CD4-positive, CD25-positive, alpha-beta regulatory T cell (primary cell): ENCODE results near the gene GPR26. TPM values are rescaled to one million over a fixed set of nuclear protein-coding genes. Genes with fewer than 3 reads are reported as not detected.

Experiments used
- ATAC-seq, 2 donors: fragments of 150-1000 bp; cut with Tn5 transposase; one replicate each; pipeline ENCODE4 v1.10.0; 2021; ENCODE audit warnings: low read depth in 2 of 2, moderate number of reproducible peaks in 2 of 2, moderate library complexity in 1 of 2
- DNase-seq, 3 donors: peaks; one replicate each; pipeline versions ENCODE4 v3.0.0 to v3.0.0-alpha.2; 2012 to 2022; ENCODE audit warnings: mixed read lengths in 1 of 3
- H3K27ac ChIP-seq: one replicate; pipeline ENCODE4 v1.7.0; 2013; ENCODE audit warnings: mild to moderate bottlenecking, low read length; ENCODE audit not compliant: insufficient read depth, poor library complexity, severe bottlenecking
- H3K27me3 ChIP-seq: one replicate; pipeline ENCODE4 v1.7.0; 2013; ENCODE audit warnings: low read length; ENCODE audit not compliant: control insufficient read depth, insufficient read depth
- H3K36me3 ChIP-seq: one replicate; pipeline ENCODE4 v1.7.0; 2013; ENCODE audit warnings: mild to moderate bottlenecking, low read length, moderate library complexity; ENCODE audit not compliant: control insufficient read depth, insufficient read depth
- H3K4me1 ChIP-seq: 2 replicates; pipeline ENCODE4 v1.7.0; 2013; ENCODE audit warnings: mild to moderate bottlenecking, low read length; ENCODE audit not compliant: insufficient read depth, control insufficient read depth, poor library complexity, severe bottlenecking
- H3K4me3 ChIP-seq: one replicate; pipeline ENCODE4 v1.7.0; 2013; ENCODE audit warnings: low read depth, mild to moderate bottlenecking, low read length, moderate library complexity
- H3K9me3 ChIP-seq, 2 experiments: 1 replicate in 1 of 2; 2 replicates in 1 of 2; pipeline ENCODE4 v1.7.0; 2013; ENCODE audit warnings: low read length in 2 of 2, mild to moderate bottlenecking in 1 of 2, moderate library complexity in 1 of 2; ENCODE audit not compliant: control insufficient read depth in 2 of 2
- H3K27ac Mint-ChIP-seq, 3 donors: one replicate each; pipeline ENCODE4 v1.8.0; 2020 to 2022; ENCODE audit warnings: mild to moderate bottlenecking in 3 of 3, mixed read lengths in 3 of 3, moderate library complexity in 2 of 3
- H3K27me3 Mint-ChIP-seq: one replicate; pipeline ENCODE4 v1.8.0; 2022; ENCODE audit warnings: mild to moderate bottlenecking, mixed read lengths
- H3K36me3 Mint-ChIP-seq: one replicate; pipeline ENCODE4 v1.8.0; 2020; ENCODE audit warnings: mixed read lengths
- H3K4me1 Mint-ChIP-seq, 4 donors: one replicate each; pipeline ENCODE4 v1.8.0; 2020 to 2022; ENCODE audit warnings: mixed read lengths in 4 of 4, mild to moderate bottlenecking in 1 of 4
- H3K4me3 Mint-ChIP-seq, 4 donors: one replicate each; pipeline ENCODE4 v1.8.0; 2020 to 2022; ENCODE audit warnings: mild to moderate bottlenecking in 4 of 4, mixed read lengths in 4 of 4, moderate library complexity in 3 of 4
- H3K9me3 Mint-ChIP-seq, 7 donors: one replicate each; pipeline ENCODE4 v1.8.0; 2020 to 2022; ENCODE audit warnings: mixed read lengths in 7 of 7, mild to moderate bottlenecking in 3 of 7, moderate library complexity in 2 of 7
- polyA plus RNA-seq, 4 donors: library from polyadenylated mRNA; unstranded; fragments of 300-500 nt; fragmentation: Illumina TruSeq; gene quantifications; one replicate each; pipeline ENCODE4 v1.2.3, GENCODE V29; 2021
- total RNA-seq: library from RNA; stranded (reverse); gene quantifications from one replicate; pipeline ENCODE4 v1.2.3, GENCODE V29; 2022

The GPR26 gene
- total and polyA plus RNA-seq, 5 donors from 2014 or later: not detected

DNA sequence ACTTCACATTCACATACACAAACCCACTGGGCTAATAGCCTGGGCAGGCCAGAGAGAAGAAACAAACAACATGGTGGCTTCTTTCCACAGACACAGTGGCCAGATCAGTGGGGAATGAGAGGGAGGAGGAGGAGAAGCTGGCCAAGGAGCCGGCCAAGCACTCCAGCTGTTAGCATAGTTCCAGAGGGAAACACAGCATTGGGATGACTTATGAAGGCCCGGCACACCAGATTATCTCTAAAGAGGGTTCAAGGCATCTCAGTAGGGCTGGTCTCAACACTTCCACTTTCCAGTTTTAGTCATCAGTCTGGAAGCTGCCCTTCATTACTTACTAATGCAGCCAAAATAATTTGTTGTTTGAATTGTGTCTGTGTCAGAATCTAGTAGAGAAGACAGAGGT lies 42.1 kb upstream of the GPR26 start:
- no peak overlapping the region for H3K27ac Mint-ChIP-seq
- H3K9me3 Mint-ChIP-seq: peaks cover 0 to 3% (median 0%) of the 10 kb centered on the region in 7 donors
- no peak for DNase-seq
- H3K4me1 Mint-ChIP-seq: no peaks in the 10 kb centered on the region
- no peaks in the 10 kb centered on the region for H3K36me3 Mint-ChIP-seq
- Histone ChIP-seq H3K27me3 (no peaks in the 10 kb centered on the region), H3K9me3 (no peaks in the 10 kb centered on the region), H3K36me3 (no peaks in the 10 kb centered on the region), H3K4me1 (no peaks in the 10 kb centered on the region), H3K27ac (no peak overlapping the region), H3K4me3 (no peak overlapping the region)
- no peak for ATAC-seq
- no peak overlapping the region for H3K4me3 Mint-ChIP-seq
- H3K27me3 Mint-ChIP-seq: peaks cover 4% of the 10 kb centered on the region

DNA sequence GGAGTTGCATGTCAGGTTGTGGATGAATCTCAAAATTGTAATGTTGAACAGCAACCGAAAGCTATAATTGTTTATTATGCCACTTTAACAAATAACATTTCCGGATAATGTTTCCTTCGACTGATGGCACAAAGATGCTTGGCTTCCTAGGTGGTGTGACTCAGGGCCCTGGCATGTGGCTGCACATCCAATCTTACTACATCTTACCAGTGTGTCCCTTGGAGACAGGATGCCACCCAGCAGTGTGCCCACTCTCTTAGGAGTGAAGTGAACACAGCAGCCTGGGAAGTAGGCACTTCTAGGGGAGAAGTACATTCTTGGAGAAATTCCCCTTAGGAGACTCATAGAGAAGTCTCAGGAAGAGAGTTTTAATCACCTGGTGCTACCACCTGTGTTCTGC lies 33.0 kb upstream of the GPR26 start:
- Mint-ChIP-seq H3K36me3 (no peaks in the 10 kb centered on the region), H3K27me3 (peaks cover 4% of the 10 kb centered on the region), H3K4me3 (no peak overlapping the region), H3K9me3 (peaks cover 0 to 3% (median 2%) of the 10 kb centered on the region in 7 donors), H3K4me1 (no peaks in the 10 kb centered on the region), H3K27ac (no peak overlapping the region)
- H3K36me3 ChIP-seq: no peaks in the 10 kb centered on the region
- ATAC-seq (no peak), DNase-seq (no peak)
- H3K9me3 ChIP-seq: no peaks in the 10 kb centered on the region
- H3K27me3 ChIP-seq: no peaks in the 10 kb centered on the region
- H3K4me3 ChIP-seq: no peak overlapping the region
- no peak overlapping the region for H3K27ac ChIP-seq
- no peaks in the 10 kb centered on the region for H3K4me1 ChIP-seq

DNA sequence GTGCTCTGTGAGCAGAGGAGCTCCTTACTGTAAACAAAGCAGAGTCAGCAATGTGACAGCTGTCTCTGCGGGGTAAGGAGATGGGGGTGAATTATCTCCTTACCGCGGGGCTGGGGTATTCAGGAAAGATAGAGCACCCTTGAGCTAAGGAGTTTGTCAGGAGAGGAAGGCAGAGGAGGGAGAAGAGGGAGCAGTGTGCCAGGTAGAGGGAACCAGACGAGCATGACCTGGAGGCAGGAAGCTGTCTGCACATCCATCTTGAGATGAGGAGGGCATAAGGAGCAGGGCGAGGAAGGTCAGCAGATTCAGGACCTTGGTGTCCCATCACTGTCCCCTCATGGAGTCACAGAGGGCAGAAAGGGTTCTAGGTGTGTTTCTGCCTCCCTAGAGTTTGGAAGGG lies 32.5 kb upstream of the GPR26 start:
- no peak overlapping the region for H3K4me3 ChIP-seq
- no peak for ATAC-seq
- no peak for DNase-seq
- Mint-ChIP-seq H3K4me3 (no peak overlapping the region), H3K27me3 (peaks cover 4% of the 10 kb centered on the region), H3K36me3 (no peaks in the 10 kb centered on the region), H3K27ac (no peak overlapping the region), H3K4me1 (no peaks in the 10 kb centered on the region), H3K9me3 (peaks cover 0 to 3% (median 2%) of the 10 kb centered on the region in 7 donors)
- no peaks in the 10 kb centered on the region for H3K9me3 ChIP-seq
- no peaks in the 10 kb centered on the region for H3K36me3 ChIP-seq
- no peaks in the 10 kb centered on the region for H3K27me3 ChIP-seq
- no peak overlapping the region for H3K27ac ChIP-seq
- H3K4me1 ChIP-seq: no peaks in the 10 kb centered on the region

DNA sequence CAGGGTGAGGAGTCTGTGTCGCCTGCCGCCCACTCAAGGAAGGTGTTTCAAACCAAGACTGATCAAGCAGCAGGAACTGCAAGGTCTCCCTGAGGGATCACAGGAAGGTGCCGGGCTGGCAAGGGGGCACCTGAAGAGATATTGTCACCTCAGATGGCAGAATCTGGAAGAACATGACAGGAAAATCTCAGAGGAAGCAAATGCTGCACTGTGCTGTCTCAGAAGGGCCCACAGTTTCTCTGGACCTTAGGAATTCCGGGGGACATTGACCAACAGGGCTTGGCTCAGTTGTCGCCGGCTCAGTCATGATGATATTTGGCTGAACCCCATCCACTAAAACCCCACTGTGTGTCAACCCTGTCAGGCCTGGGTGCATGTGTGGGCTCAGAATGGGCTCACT lies 31.9 kb upstream of the GPR26 start:
- peaks cover 0 to 3% (median 2%) of the 10 kb centered on the region in 7 donors for H3K9me3 Mint-ChIP-seq
- Histone ChIP-seq H3K9me3 (no peaks in the 10 kb centered on the region), H3K27ac (no peak overlapping the region), H3K4me1 (no peaks in the 10 kb centered on the region), H3K36me3 (no peaks in the 10 kb centered on the region), H3K27me3 (no peaks in the 10 kb centered on the region), H3K4me3 (no peak overlapping the region)
- no peaks in the 10 kb centered on the region for H3K36me3 Mint-ChIP-seq
- ATAC-seq (no peak), DNase-seq (no peak)
- no peaks in the 10 kb centered on the region for H3K4me1 Mint-ChIP-seq
- no peak overlapping the region for H3K4me3 Mint-ChIP-seq
- no peak overlapping the region for H3K27ac Mint-ChIP-seq
- peaks cover 4% of the 10 kb centered on the region for H3K27me3 Mint-ChIP-seq

GRCh38 chr10:123635131-123635530 lies 31.0 kb upstream of the GPR26 start:
- peaks cover 4% of the 10 kb centered on the region for H3K27me3 ChIP-seq
- H3K4me1 Mint-ChIP-seq: no peaks in the 10 kb centered on the region
- no peaks in the 10 kb centered on the region for H3K36me3 Mint-ChIP-seq
- H3K27ac ChIP-seq: no peak overlapping the region
- H3K9me3 Mint-ChIP-seq: peaks cover 0 to 3% (median 2%) of the 10 kb centered on the region in 7 donors
- H3K4me3 ChIP-seq: no peak overlapping the region
- H3K27ac Mint-ChIP-seq: no peak overlapping the region
- H3K4me1 ChIP-seq: no peaks in the 10 kb centered on the region
- H3K36me3 ChIP-seq: no peaks in the 10 kb centered on the region
- no peak overlapping the region for H3K4me3 Mint-ChIP-seq
- no peaks in the 10 kb centered on the region for H3K9me3 ChIP-seq
- DNase-seq: no peak
- ATAC-seq: no peak
- peaks cover 4% of the 10 kb centered on the region for H3K27me3 Mint-ChIP-seq

DNA sequence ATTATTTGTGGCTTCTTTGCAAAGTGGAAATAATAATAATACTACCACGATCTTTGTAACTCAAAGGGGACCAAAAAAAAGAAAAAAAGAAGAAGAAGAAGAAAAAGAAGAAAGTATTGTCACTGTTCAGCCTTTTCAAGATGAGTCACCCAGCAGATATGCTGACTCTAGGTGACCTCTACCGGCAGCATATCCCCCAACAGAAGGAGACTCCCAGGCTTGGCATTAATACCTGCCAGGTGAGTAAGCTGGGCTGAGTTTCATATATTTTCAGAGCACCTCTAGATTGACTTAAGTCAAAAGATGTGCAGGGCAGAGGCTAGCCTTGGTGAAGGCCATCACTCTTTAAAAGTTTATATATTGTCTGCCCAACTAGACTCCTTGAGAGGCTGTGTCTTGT lies 30.4 kb upstream of the GPR26 start:
- no peak for DNase-seq
- Mint-ChIP-seq H3K27ac (no peak overlapping the region), H3K9me3 (peaks cover 0 to 3% (median 2%) of the 10 kb centered on the region in 7 donors), H3K36me3 (no peaks in the 10 kb centered on the region), H3K4me1 (no peaks in the 10 kb centered on the region), H3K27me3 (peaks cover 4% of the 10 kb centered on the region), H3K4me3 (no peak overlapping the region)
- Histone ChIP-seq H3K27ac (no peak overlapping the region), H3K27me3 (peaks cover 4% of the 10 kb centered on the region), H3K36me3 (no peaks in the 10 kb centered on the region), H3K4me1 (no peaks in the 10 kb centered on the region), H3K4me3 (no peak overlapping the region), H3K9me3 (no peaks in the 10 kb centered on the region)
- ATAC-seq: no peak

GRCh38 chr10:123636598-123637325 lies 29.4 kb upstream of the GPR26 start:
- Histone ChIP-seq H3K36me3 (no peaks in the 10 kb centered on the region), H3K4me1 (no peaks in the 10 kb centered on the region), H3K27me3 (peaks cover 4% of the 10 kb centered on the region), H3K27ac (no peak overlapping the region), H3K4me3 (no peak overlapping the region), H3K9me3 (no peaks in the 10 kb centered on the region)
- H3K4me1 Mint-ChIP-seq: no peaks in the 10 kb centered on the region
- peaks cover 0 to 3% (median 2%) of the 10 kb centered on the region in 7 donors for H3K9me3 Mint-ChIP-seq
- ATAC-seq (no peak), DNase-seq (no peak)
- H3K27me3 Mint-ChIP-seq: no peaks in the 10 kb centered on the region
- H3K4me3 Mint-ChIP-seq: no peak overlapping the region
- H3K36me3 Mint-ChIP-seq: no peaks in the 10 kb centered on the region
- H3K27ac Mint-ChIP-seq: no peak overlapping the region

GRCh38 chr10:123637326-123637880 lies 28.8 kb upstream of the GPR26 start:
- no peaks in the 10 kb centered on the region for H3K4me1 Mint-ChIP-seq

More at GRCh38 chr10:123637326-123637880, 28.8 kb upstream of the GPR26 start:
- no peak overlapping the region for H3K4me3 ChIP-seq
- ATAC-seq (no peak), DNase-seq (no peak)
- Mint-ChIP-seq H3K36me3 (no peaks in the 10 kb centered on the region), H3K27ac (no peak overlapping the region), H3K9me3 (peaks cover 0 to 2% (median 0%) of the 10 kb centered on the region in 7 donors), H3K4me3 (no peak overlapping the region), H3K27me3 (no peaks in the 10 kb centered on the region)
- peaks cover 4% of the 10 kb centered on the region for H3K27me3 ChIP-seq
- H3K36me3 ChIP-seq: no peaks in the 10 kb centered on the region
- no peaks in the 10 kb centered on the region for H3K9me3 ChIP-seq
- H3K4me1 ChIP-seq: no peaks in the 10 kb centered on the region
- H3K27ac ChIP-seq: no peak overlapping the region
